Kidney (tissue), 14 donors: ENCODE measurements around the gene TUFM. TPM values are rescaled to one million over a fixed set of nuclear protein-coding genes. Genes with fewer than 3 reads are reported as not detected.

Source experiments
- DNase-seq, 5 donors: peaks; one replicate each; pipeline ENCODE4 v3.0.0-alpha.2; 2013 to 2020
- FAIRE-seq: peaks from 2 replicates; lab custom pipeline; 2012; peaks lifted over from hg19 to GRCh38; lab: Jason Lieb, UNC
- H3K27ac ChIP-seq, 2 donors: one replicate each; pipeline ENCODE4 v1.7.0; 2013; ENCODE audit warnings: low read depth in 2 of 2, low read length in 2 of 2, inconsistent platforms in 1 of 2
- H3K27me3 ChIP-seq: one replicate; pipeline ENCODE4 v1.7.1; 2013; ENCODE audit warnings: low read length, inconsistent platforms; ENCODE audit not compliant: control insufficient read depth, insufficient read depth
- H3K36me3 ChIP-seq, 3 donors: one replicate each; pipeline versions ENCODE4 v1.7.0 to v1.7.1; 2013; ENCODE audit warnings: low read length in 3 of 3, control low read depth in 1 of 3, inconsistent platforms in 1 of 3; ENCODE audit not compliant: insufficient read depth in 3 of 3, control insufficient read depth in 2 of 3
- H3K4me1 ChIP-seq, 3 donors: one replicate each; pipeline versions ENCODE4 v1.7.0 to v1.7.1; 2013; ENCODE audit warnings: low read length in 3 of 3, inconsistent platforms in 1 of 3, low read depth in 1 of 3; ENCODE audit not compliant: control insufficient read depth in 2 of 3, insufficient read depth in 2 of 3
- H3K4me3 ChIP-seq, 3 donors: one replicate each; pipeline versions ENCODE4 v1.7.0 to v1.8.1; 2013; ENCODE audit warnings: low read length in 3 of 3, control low read depth in 1 of 3, inconsistent platforms in 1 of 3
- H3K9ac ChIP-seq, 3 donors: one replicate each; pipeline versions ENCODE4 v1.7.0 to v1.7.1; 2013; ENCODE audit warnings: low read length in 3 of 3, control low read depth in 1 of 3, inconsistent platforms in 1 of 3
- H3K9me3 ChIP-seq, 3 donors: one replicate each; pipeline versions ENCODE4 v1.7.0 to v1.7.1; 2013; ENCODE audit warnings: low read length in 3 of 3, control low read depth in 1 of 3, inconsistent platforms in 1 of 3; ENCODE audit not compliant: control insufficient read depth in 2 of 3, insufficient read depth in 1 of 3
- intact Hi-C: fragments of 100-400 bp; cut with DNase I; formaldehyde crosslinking; loops from one replicate; pipeline ENCODE4 v1.11.1; 2022
- polyA plus RNA-seq: library from polyadenylated mRNA; stranded (reverse); fragments of 350-450 nt; fragmentation: Illumina TruSeq; extraction: RNeasy Lipid Tissue Mini Kit (QIAGEN cat#74804); gene quantifications from one replicate; pipeline ENCODE4 v1.2.3, GENCODE V29; 2014; ENCODE audit warnings: low read depth, low replicate concordance; ENCODE audit not compliant: insufficient read depth
- total RNA-seq: library from RNA; stranded (reverse); fragmentation: NEBNext Ultra II Directional; extraction: Animal tissue kit (Norgen Biotek cat#: 25700); gene quantifications from one replicate; pipeline ENCODE4 v1.2.1, GENCODE V29; 2021
- TF ChIP-seq, protein P1 (sequence below): IDR thresholded peaks from 3 replicates; pipeline ENCODE4 v1.5.1; 2012; ENCODE audit warnings: mild to moderate bottlenecking, moderate library complexity, borderline replicate concordance; ENCODE audit not compliant: insufficient read depth; ENCODE audit errors: extremely low read depth
- donor health status: control.
- donor health status: control.
- donor health status: control.
- donor health status: control.
- donor health status: control.
- donor health status: DM: yes; HTN: yes; CAD: no.
- donor health status: Normal renal cell carcinoma (clear cell type).

TUFM gene
- total and polyA plus RNA-seq, 2 donors from 2014 or later = 146 to 443 TPM

- Histone ChIP-seq H3K27me3 (no peaks in the 10 kb centered on the region), H3K4me1 (peaks cover 0 to 16% (median 7%) of the 10 kb centered on the region in 3 donors), H3K9me3 (no peaks in the 10 kb centered on the region), H3K9ac (peak overlapping the region; percentile 61 to 97 (median 73)), H3K27ac (peak overlapping the region in 1 of 2 donors; percentile 78), H3K36me3 (peaks cover 0 to 22% (median 20%) of the 10 kb centered on the region in 3 donors), H3K4me3 (peak overlapping the region; percentile 76 to 99 (median 87))
- TF ChIP-seq, protein P1, sequence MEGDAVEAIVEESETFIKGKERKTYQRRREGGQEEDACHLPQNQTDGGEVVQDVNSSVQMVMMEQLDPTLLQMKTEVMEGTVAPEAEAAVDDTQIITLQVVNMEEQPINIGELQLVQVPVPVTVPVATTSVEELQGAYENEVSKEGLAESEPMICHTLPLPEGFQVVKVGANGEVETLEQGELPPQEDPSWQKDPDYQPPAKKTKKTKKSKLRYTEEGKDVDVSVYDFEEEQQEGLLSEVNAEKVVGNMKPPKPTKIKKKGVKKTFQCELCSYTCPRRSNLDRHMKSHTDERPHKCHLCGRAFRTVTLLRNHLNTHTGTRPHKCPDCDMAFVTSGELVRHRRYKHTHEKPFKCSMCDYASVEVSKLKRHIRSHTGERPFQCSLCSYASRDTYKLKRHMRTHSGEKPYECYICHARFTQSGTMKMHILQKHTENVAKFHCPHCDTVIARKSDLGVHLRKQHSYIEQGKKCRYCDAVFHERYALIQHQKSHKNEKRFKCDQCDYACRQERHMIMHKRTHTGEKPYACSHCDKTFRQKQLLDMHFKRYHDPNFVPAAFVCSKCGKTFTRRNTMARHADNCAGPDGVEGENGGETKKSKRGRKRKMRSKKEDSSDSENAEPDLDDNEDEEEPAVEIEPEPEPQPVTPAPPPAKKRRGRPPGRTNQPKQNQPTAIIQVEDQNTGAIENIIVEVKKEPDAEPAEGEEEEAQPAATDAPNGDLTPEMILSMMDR = no peak
- intact Hi-C loops = no loop called here
- no peak for FAIRE-seq
- peak in 4 of 5 donors; percentile 14 to 69 (median 46) for DNase-seq
Measured at GRCh38 chr16:28845293-28845692, 855 bp downstream of the TUFM start.

DNA sequence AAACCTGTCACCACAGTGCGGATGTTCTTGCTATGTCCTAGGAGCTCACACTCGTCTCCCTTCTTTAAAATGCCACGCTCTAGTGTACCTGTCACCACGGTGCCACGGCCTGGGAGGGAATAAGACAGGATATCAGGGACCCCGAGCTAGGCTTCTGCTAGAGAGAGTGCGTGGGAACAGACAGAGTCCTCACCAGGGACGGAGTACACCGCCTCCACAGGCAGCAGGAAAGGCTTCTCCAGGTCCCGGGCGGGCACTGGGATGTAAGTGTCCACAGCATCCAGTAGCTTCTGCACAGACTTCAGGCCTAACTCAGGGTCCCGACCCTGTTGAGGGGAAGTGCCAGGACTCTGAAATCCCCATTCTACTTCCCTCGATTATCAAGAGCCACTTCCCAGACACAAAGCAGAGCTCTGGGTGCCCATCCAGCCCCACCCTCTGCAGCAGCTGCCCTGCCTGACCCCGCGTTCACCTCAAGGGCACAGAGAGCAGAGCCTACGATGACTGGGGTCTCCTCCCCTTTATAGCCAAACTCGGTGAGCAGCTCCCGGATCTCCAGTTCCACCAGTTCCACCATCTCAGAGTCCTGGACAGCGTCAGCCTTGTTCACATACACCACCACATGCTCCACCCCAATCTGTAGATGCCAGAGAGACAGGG lies 1.8 kb downstream of the TUFM start:
- no peak overlapping the region for H3K4me3 ChIP-seq
- no peaks in the 10 kb centered on the region for H3K27me3 ChIP-seq
- TF ChIP-seq, protein P1 = no peak
- peaks cover 0 to 16% (median 7%) of the 10 kb centered on the region in 3 donors for H3K4me1 ChIP-seq
- peak in 1 of 5 donors; percentile 69 for DNase-seq
- H3K36me3 ChIP-seq = peaks cover 0 to 22% (median 20%) of the 10 kb centered on the region in 3 donors
- no peaks in the 10 kb centered on the region for H3K9me3 ChIP-seq
- intact Hi-C loops = no loop called here
- H3K27ac ChIP-seq = no peak overlapping the region
- FAIRE-seq = no peak
- H3K9ac ChIP-seq = peak overlapping the region in 1 of 3 donors; percentile 2

DNA sequence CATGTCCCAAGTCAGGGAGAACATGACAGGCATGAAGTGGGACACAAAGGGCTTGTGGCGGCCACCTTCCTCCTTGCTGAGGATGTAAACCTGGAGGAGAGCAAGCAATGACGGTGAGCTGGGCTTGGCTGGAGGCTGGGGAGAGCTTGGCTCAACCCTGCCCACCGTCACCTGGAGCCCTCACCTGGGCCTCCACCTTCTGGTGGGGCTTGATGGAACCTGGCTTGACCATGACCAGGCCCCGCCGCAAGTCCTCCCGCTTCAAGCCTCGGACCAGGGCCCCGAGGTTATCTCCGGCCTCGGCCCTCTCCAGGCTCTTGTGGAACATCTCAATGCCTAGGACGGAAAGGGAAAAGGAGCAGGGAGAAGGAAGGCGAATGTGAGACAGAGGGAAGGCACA lies 2.4 kb downstream of the TUFM start:
- peaks cover 0 to 22% (median 20%) of the 10 kb centered on the region in 3 donors for H3K36me3 ChIP-seq
- FAIRE-seq (no peak), DNase-seq (peak in 1 of 5 donors; percentile 67)
- no peak overlapping the region for H3K27ac ChIP-seq
- H3K4me1 ChIP-seq = peaks cover 0 to 16% (median 7%) of the 10 kb centered on the region in 3 donors
- H3K4me3 ChIP-seq = no peak overlapping the region
- H3K9ac ChIP-seq = no peak overlapping the region
- H3K27me3 ChIP-seq = no peaks in the 10 kb centered on the region
- intact Hi-C loops = no loop called here
- TF ChIP-seq, protein P1 = no peak
- no peaks in the 10 kb centered on the region for H3K9me3 ChIP-seq
